ENCODE measurements around the gene UPF3A.

UPF3A gene

DNA sequence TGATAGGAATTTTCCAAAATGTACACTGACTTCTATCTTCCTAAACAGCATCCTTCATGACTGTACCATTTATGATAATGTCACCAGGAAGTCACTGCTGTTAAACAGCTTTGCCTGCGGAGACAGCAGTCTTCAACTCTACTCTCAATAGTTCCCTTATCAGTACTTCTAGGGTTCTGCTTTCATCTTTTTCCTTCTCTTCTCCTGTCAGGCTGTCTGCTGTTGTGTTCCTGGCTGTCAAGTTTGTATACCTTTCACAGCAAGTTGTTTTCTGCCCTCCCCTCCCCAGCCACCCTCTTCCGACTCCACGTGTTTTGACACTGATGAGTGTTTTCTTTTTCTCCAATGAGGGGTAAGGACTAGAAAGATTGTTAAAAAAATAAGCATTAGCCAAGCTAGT is 2.2 kb downstream of the UPF3A start:
- H3K4me3 ChIP-seq (ENCODE audit: low read depth, low read length): no peak overlapping the region
- DNase-seq (ENCODE audit: low read depth, low spot score): no peak
- in situ Hi-C loops (cut with HindIII; ENCODE audit: low sequenced_read_pairs): no loop called here
- TF ChIP-seq, protein P1, sequence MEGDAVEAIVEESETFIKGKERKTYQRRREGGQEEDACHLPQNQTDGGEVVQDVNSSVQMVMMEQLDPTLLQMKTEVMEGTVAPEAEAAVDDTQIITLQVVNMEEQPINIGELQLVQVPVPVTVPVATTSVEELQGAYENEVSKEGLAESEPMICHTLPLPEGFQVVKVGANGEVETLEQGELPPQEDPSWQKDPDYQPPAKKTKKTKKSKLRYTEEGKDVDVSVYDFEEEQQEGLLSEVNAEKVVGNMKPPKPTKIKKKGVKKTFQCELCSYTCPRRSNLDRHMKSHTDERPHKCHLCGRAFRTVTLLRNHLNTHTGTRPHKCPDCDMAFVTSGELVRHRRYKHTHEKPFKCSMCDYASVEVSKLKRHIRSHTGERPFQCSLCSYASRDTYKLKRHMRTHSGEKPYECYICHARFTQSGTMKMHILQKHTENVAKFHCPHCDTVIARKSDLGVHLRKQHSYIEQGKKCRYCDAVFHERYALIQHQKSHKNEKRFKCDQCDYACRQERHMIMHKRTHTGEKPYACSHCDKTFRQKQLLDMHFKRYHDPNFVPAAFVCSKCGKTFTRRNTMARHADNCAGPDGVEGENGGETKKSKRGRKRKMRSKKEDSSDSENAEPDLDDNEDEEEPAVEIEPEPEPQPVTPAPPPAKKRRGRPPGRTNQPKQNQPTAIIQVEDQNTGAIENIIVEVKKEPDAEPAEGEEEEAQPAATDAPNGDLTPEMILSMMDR (IDR thresholded peaks at IDR 0.05; ENCODE audit: low read depth, low read length): no peak

DNA sequence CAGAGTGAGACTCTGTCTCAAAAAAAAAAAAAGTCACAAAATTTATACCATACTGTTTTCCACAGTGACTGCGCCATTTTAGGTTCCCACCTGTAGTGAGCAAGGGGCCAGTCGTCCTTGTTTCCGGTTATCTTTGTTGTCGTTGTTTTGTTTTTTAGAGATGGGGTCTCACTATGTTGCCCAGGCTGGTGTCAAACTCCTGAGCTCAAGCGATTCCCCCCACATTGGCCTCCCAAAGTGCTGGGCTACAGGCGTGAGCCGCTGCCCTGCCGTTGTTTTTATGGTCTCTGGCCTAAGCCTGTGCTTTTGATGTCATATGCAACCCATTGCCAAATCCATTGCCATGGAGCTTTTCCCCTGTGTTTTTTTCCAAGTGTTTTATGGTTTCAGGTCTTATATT is 3.3 kb downstream of the UPF3A start:
- TF ChIP-seq, protein P1 (IDR thresholded peaks at IDR 0.05; ENCODE audit: low read depth, low read length): no peak
- no peak for DNase-seq (ENCODE audit: low read depth, low spot score)
- H3K4me3 ChIP-seq (ENCODE audit: low read depth, low read length): no peak overlapping the region
- in situ Hi-C loops (cut with HindIII; ENCODE audit: low sequenced_read_pairs): no loop called here

- in situ Hi-C loops (cut with HindIII; ENCODE audit: low sequenced_read_pairs): no loop called here
- no peak overlapping the region for H3K4me3 ChIP-seq (ENCODE audit: low read depth, low read length)
- peak; percentile 51 for DNase-seq (ENCODE audit: low read depth, low spot score)
- TF ChIP-seq, protein P1 (IDR thresholded peaks at IDR 0.05; ENCODE audit: low read depth, low read length): no peak
Observed at GRCh38 chr13:114285166-114285808, 3.9 kb downstream of the UPF3A start.

GRCh38 chr13:114286808-114287207 is 5.4 kb downstream of the UPF3A start:
- TF ChIP-seq, protein P1 (IDR thresholded peaks at IDR 0.05; ENCODE audit: low read depth, low read length): no peak
- in situ Hi-C loops (cut with HindIII; ENCODE audit: low sequenced_read_pairs): no loop called here
- peak; percentile 62 for DNase-seq (ENCODE audit: low read depth, low spot score)
- H3K4me3 ChIP-seq (ENCODE audit: low read depth, low read length): no peak overlapping the region

- no peak for DNase-seq (ENCODE audit: low read depth, low spot score)
- in situ Hi-C loops (cut with HindIII; ENCODE audit: low sequenced_read_pairs): no loop called here
- TF ChIP-seq, protein P1 (IDR thresholded peaks at IDR 0.05; ENCODE audit: low read depth, low read length): no peak
- H3K4me3 ChIP-seq (ENCODE audit: low read depth, low read length): no peak overlapping the region
Observed at GRCh38 chr13:114288157-114288591, 6.8 kb downstream of the UPF3A start.

DNA sequence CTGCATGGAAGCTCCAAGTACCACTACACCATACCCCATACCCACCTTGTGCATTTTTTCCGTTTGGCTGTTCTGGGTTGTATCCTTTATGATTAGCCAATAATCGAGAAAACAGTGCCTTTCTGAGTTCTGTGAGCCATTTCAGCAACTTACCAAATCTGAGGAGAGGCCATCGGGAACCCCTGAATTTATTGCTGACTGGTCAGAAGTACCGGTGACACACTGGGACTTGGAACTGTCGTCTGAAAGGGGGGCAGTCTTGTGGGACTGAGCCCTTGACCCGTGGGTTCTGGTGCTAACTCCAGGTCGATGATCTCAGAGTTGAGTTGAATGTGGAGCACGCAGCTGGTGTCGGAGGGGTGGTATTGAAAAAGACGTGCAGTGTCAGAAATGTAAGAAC is 15.0 kb downstream of the UPF3A start:
- H3K4me3 ChIP-seq (ENCODE audit: low read depth, low read length): no peak overlapping the region
- in situ Hi-C loops (cut with HindIII; ENCODE audit: low sequenced_read_pairs): no loop called here
- DNase-seq (ENCODE audit: low read depth, low spot score): no peak
- TF ChIP-seq, protein P1 (IDR thresholded peaks at IDR 0.05; ENCODE audit: low read depth, low read length): no peak
